Mucosa of descending colon (tissue), 3 donors: ENCODE results near the gene CLCN2. TPM values are rescaled to one million over a fixed set of nuclear protein-coding genes. Genes with fewer than 3 reads are reported as not detected.

Experiments used
- ATAC-seq: fragments of 200-7000 bp; cut with Tn5 transposase; one replicate; pipeline ENCODE4 v1.9.1; 2020; ENCODE audit warnings: mild to moderate bottlenecking, moderate library complexity
- DNase-seq, 3 donors: peaks; one replicate each; pipeline ENCODE4 v3.0.0-alpha.2; 2020
- H3K36me3 ChIP-seq: fragments of 200-600 bp; one replicate; pipeline ENCODE4 v1.8.0; 2021; ENCODE audit warnings: low read depth, mild to moderate bottlenecking
- H3K4me1 ChIP-seq: fragments of 200-600 bp; one replicate; pipeline ENCODE4 v1.8.0; 2021; ENCODE audit warnings: low read depth, mild to moderate bottlenecking
- H3K4me3 ChIP-seq: fragments of 200-600 bp; one replicate; pipeline ENCODE4 v1.8.0; 2021; ENCODE audit warnings: mild to moderate bottlenecking
- H3K9me3 ChIP-seq: fragments of 200-600 bp; one replicate; pipeline ENCODE4 v1.8.0; 2021; ENCODE audit warnings: mild to moderate bottlenecking
- intact Hi-C, 2 donors: fragments of 100-400 bp; cut with DNase I in 1 of 2; cut with micrococcal nuclease in 1 of 2; formaldehyde crosslinking; loops; one replicate each; pipeline versions ENCODE4 v1.11.0 to v1.11.1; 2022; cut with DNase I, micrococcal nuclease
- total RNA-seq, 3 donors: library from RNA; stranded (reverse); fragmentation: NEBNext Ultra II Directional in 2 of 3; extraction: Animal tissue kit (Norgen Biotek cat#: 25700) in 2 of 3; gene quantifications; one replicate each; pipeline versions ENCODE4 v1.2.1 to v1.2.4, GENCODE V29; 2021 to 2023
- TF ChIP-seq, protein P1 (sequence below): fragments of 200-600 bp; IDR thresholded peaks from one replicate; pipeline ENCODE4 v1.8.0; 2022; ENCODE audit warnings: antibody characterized with exemption, mild to moderate bottlenecking
- donor health status: DM: no; HTN: no; CAD: no; lungs with moderate emphysema.
- donor health status: DM: no; HTN: no; CAD: no.
- donor health status: DM: no; HTN: yes; CAD: no.

The CLCN2 gene
- total RNA-seq, 3 donors from 2014 or later, result 31.1 to 105 (median 72.0) TPM

DNA sequence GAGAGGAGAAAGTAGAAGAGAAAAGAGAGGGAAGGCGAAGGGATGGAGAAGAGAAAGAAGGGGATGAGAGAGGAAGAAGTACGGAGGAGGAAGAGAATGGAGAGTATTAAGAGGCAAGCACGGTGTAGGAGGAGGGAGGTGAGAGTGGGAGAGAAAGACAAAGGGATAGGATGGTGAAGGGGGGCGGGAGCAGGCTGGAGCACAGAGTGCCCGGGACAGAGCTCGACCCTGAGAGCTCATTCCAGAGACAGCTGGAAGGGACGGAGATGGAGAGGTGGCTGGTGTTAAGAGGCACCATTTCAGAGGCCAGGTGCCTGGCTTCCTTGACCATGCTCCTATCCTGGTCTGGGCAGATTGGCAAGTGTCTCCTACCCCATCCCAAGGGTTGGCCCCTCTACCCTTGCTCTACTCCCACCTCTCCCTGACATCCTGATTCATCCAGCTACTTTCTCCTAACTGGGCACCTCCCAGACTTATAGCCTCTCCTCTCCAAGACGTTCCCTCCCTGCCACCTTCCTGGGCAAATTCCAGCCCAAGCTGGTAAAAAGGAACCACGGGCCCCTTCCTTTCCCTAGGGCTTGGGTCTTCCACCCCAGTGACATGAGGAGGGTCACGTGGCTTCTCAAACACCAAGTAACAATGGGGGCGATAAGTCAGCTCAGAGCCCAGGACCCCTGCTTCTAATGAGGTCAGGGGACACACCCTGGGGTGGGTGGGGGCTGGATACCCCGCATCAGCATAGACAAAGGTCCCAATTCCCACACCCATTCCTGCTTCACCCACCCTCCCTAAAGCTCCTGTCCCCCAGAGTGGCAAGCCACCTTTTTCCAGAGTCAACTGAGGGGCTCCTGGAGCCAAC, 1.1 kb downstream of the CLCN2 start:
- no peaks in the 10 kb centered on the region for H3K9me3 ChIP-seq
- peaks cover 22% of the 10 kb centered on the region for H3K4me1 ChIP-seq
- intact Hi-C loops, result no loop called here
- TF ChIP-seq, protein P1, sequence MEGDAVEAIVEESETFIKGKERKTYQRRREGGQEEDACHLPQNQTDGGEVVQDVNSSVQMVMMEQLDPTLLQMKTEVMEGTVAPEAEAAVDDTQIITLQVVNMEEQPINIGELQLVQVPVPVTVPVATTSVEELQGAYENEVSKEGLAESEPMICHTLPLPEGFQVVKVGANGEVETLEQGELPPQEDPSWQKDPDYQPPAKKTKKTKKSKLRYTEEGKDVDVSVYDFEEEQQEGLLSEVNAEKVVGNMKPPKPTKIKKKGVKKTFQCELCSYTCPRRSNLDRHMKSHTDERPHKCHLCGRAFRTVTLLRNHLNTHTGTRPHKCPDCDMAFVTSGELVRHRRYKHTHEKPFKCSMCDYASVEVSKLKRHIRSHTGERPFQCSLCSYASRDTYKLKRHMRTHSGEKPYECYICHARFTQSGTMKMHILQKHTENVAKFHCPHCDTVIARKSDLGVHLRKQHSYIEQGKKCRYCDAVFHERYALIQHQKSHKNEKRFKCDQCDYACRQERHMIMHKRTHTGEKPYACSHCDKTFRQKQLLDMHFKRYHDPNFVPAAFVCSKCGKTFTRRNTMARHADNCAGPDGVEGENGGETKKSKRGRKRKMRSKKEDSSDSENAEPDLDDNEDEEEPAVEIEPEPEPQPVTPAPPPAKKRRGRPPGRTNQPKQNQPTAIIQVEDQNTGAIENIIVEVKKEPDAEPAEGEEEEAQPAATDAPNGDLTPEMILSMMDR, result no peak
- no peaks in the 10 kb centered on the region for H3K36me3 ChIP-seq
- DNase-seq (peak in 2 of 3 donors; percentile 27), ATAC-seq (no peak)
- H3K4me3 ChIP-seq, result peak overlapping the region; percentile 96

DNA sequence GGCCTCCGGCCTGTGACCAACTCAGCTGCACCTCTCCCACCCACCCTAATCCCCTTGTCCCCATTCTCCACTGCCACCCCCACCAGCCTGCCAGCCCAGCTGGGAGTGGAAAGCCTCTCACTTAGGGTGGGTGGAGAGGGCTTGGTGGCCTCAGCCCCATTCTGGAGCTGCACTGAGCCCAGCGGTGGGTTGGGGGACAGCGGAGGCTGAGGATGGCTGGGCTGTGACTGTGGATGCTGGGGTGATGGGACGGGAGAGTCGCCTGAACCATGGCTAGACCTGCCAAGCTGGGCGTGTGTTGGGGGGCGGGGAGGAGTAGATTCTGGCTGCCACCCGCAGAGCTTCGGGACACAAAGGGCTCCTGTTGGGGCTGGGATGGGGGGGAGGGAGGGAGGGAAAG, 1.8 kb downstream of the CLCN2 start:
- ATAC-seq (no peak), DNase-seq (peak in 1 of 3 donors; percentile 45)
- TF ChIP-seq, protein P1, result no peak
- Histone ChIP-seq H3K4me1 (peaks cover 22% of the 10 kb centered on the region), H3K9me3 (no peaks in the 10 kb centered on the region), H3K36me3 (no peaks in the 10 kb centered on the region), H3K4me3 (no peak overlapping the region)
- intact Hi-C loops, result no loop called here

DNA sequence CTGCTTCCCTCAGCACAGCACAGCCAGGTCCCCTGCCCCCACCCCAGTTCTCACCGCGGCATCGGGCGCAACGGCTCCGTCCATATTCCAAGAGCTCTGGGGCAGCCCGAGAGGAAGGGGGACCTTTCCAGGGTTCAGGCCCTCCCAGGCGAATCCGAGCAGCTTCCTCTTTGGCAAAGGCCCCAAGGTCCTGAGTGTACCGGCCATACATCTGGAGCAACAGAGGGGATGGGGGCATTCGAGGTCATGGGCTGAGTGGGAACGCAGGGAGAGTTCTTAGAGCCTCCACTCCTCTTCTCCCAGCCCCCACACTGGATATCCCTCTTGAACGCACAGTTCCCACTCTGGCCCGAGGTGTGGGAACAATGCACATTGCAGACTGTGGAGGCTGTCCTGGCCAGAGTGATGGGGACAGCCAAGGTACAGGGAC, 2.5 kb downstream of the CLCN2 start:
- Histone ChIP-seq H3K4me3 (no peak overlapping the region), H3K4me1 (peaks cover 17% of the 10 kb centered on the region), H3K9me3 (no peaks in the 10 kb centered on the region), H3K36me3 (no peaks in the 10 kb centered on the region)
- DNase-seq (no peak), ATAC-seq (no peak)
- TF ChIP-seq, protein P1, result no peak
- intact Hi-C loops, result no loop called here

DNA sequence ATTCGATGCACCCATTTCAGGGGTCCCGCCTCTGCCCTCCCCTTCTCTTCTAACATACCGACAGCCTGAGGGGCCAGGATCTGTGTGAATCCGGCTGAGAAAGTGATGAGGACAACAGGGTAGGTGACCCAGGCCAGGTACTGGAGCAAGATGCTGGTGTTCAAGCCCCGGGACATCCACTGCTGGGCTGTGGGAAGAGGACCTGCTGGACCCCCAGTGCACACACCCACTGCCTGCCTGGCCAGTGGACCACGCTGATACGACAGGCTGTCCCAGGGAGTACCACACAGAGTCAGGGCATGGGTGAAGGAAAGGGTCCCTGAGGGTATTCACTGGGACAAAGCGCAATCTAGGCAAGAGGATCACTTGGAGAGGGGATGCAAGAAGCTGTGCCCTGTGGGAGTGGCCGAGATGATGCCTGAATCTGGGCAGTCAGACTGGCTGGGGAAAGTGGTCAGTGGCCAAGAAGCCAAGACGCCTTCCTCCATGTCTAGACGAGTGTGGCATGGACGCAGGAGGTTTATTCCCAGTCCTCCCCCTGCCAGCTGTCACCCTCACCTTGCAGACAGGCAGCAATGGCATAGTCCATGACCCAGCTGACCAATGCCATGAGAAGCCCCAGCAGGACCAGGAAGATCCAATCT, 3.2 kb downstream of the CLCN2 start:
- H3K9me3 ChIP-seq, result no peaks in the 10 kb centered on the region
- H3K4me1 ChIP-seq, result peaks cover 14% of the 10 kb centered on the region
- intact Hi-C loops, result no loop called here
- TF ChIP-seq, protein P1, result no peak
- no peak for ATAC-seq
- peak in 1 of 3 donors; percentile 15 for DNase-seq
- no peaks in the 10 kb centered on the region for H3K36me3 ChIP-seq
- no peak overlapping the region for H3K4me3 ChIP-seq

DNA sequence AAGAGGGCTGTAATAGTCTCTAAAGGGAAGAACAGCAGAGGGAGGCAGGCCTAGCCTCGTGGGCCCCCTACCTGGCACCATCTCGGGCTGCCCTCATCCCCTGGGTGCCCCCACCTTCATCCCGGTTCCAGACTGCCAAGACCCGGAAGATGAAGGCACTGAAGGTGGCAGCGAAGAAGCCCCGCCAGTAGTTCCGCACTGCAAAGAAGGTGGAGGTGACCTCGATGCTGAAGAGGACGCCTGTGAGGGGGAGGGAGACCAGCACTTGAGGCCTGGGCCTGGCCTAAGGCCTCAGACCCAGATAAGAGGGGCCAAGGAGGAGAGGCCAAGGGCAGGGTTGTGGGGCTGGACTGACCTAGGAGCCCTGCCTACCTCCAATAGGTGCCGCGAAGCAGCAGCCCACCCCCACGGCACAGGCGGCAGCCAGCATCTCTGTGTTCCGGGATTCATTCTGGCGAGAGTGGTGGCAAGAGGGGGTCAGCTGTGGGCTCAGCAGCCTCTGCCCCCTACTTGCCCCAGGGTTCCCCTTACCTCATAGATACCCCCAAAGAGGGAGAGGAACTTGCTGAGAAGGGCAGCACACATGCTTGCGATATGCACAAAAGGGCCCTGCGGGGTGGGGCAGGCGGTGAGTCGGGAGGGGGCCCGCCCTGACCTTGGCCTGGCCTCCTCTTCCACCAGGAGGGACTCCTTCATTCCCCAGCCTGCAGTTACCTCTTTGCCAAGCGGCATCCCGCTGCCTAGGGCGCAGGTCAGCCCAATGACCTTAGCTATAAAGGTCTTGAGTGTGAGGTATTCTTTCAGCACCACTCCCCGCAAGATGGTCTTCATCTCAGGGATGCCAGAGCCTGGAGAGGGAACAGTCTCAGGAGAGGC, 3.9 kb downstream of the CLCN2 start:
- ATAC-seq, result no peak
- intact Hi-C loops, result no loop called here
- TF ChIP-seq, protein P1, result no peak

More for the DNA sequence above, 3.9 kb downstream of the CLCN2 start:
- no peak for DNase-seq
- H3K36me3 ChIP-seq, result no peaks in the 10 kb centered on the region
- no peaks in the 10 kb centered on the region for H3K9me3 ChIP-seq
- peaks cover 20% of the 10 kb centered on the region for H3K4me1 ChIP-seq
- no peak overlapping the region for H3K4me3 ChIP-seq
